Measurements from ENCODE around the gene CD63. TPM values are rescaled to one million over a fixed set of nuclear protein-coding genes. Genes with fewer than 3 reads are reported as not detected.

The CD63 gene
- total RNA-seq, 1 experiment from 2014 or later = 1,197 TPM

DNA sequence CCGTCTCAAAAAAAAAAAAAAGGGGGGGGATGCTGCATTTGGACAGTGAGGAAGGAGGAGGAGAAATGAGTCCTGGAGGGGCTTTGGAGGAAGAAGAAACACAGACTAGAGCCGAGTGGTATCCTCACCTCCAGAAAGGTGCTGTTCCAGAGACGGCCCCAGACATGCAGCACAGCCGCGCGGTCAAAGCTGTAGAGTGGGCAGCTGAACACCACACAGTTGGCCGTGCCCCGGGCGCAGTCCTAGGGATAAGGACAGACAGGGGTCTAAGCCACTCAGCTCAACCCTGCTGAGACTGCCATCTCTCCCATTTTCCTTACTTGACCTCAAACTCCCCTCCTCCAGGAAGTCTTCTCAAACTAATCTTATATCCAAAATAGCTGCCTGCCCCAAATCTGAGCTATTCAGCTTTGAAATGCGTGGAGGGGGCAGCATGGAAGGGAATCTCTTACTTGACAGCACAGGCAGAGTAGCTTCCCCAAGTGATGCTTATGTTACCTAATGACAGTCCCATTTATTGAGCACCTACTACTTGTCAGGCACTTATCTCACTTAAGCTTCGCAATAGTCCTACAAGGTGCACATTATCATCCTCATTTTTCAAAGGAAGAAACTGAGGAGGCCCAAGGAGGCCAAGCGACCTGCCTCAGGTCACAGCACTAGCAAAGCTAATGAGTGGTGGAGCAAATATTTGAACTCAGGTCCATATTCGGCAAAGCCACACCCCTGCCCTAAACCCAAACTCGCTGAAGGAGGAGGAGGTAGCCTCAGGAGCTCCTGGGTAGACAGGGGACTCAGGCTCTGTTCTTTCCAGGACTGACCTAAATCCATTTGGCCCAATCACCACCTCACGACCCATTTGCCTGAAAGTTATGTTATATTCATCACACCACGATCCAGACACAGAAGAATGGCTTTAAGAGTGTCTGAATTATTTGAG lies 39.8 kb downstream of the CD63 start:
- no peak for DNase-seq (ENCODE audit: low spot score)

DNA sequence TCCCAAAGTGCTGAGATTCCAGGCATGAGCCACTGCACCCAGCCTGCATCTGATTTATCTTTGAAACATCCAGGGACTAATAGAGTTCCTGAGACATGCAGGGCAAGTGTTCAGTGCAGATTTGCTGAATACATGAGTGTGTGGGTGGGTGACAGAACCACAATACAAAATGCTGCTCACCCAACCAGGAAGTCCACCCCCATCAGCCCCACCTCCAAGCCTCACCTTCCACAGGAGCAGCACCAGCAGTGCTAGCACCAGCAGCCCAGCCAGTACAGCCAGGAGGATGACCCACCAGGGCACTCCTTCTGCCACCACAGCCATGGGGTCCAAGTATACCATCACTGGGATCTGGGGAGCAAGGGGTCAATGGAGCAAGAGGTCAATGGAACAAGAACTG lies 41.1 kb downstream of the CD63 start:
- no peak for DNase-seq (ENCODE audit: low spot score)

DNA sequence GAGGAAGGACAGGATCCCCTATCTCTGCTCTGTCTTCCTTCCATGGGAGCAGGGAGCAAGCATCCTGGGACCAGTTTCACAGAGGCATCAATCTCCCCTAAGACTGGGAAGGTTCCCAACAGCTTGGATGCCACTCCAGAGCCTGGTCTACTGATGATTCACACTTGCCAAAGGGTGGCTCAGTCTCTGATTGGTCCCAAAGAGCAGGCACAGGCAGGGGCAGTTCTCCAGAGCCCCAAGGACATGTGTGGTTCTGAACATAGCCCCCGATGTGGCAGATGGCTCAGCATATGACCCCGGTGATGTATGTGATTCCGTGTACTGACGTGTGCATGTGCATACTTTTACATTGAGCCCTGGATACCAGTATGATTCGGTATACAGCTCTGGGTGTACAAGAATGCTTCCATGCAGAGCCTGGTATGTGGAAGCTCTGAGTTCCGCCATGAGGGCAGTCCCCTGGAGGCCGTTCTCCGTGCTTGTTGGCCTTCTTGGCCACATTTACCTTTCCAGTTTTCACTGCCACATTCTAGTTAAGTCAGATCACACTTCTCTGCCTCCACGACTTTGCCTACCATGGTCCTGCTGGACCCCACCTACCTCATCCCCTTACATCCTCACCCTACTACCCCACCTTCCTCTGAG lies 42.3 kb downstream of the CD63 start:
- no peak for DNase-seq (ENCODE audit: low spot score)

DNA sequence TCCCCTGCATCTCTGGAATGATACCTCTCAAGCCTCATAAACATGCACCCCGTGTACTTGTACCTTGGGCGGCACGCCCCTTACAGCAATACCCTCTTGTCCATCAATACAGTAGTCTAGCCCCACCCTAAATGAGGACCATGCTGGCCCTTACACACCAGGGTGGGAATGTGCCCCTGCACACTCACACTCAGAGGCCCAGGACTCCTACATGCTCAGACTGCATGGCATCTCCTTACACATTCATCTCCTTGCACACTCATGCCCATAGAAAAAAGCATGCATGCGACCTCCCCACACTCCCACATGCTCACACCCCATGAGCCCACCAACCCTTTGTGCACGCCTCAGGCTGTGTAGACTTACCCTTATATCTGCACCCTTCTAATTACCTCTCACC lies 43.1 kb downstream of the CD63 start:
- DNase-seq (ENCODE audit: low spot score) = no peak

DNA sequence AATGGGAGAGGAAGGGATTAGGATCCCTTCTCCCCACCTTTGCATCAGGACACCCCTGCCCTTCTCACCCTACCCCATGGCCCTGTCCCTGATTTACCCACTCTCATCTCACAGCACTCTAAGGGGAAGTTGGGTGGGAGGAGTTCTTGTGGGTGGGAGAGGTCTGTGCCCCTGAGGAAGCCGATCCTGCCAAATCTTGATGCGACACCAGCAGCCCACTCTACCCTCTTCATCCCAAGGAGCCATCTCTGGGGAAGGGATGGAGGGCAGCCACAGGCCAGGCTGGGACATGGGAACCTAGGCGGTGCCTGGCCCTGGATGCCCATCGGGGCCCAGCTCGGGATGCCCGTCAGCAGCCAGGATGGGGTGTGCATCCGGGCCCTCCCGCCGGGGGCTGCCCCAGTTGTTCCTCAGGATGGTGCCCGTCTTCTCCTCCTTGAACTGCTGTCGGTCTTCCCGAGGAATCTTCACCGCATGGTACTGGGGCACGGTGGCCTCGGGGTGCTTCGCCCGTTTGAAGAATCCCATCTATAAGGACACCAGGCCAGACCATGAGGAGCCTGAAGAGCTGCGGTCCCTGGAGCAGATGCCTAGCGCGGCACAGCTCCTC lies 43.9 kb downstream of the CD63 start:
- no peak for DNase-seq (ENCODE audit: low spot score)

DNA sequence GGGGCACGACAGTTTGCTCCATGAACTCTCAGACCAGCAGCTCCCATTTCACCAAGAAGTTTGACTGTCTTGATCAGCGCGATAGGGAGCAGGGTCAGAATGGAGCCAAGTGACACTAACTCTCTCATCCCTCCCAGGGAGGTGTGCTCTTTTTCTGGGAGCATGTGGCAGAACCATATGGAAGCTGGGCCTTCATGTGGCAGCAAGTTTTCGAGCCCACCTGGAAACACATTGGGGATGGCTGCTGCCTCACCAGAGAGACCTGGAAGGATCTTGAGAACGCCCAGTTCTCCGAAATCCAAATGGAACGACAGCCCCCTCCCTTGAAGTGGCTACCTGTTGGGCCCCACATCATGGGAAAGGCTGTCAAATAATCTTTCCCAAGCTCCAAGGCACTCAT lies 45.1 kb downstream of the CD63 start:
- no peak for DNase-seq (ENCODE audit: low spot score)

DNA sequence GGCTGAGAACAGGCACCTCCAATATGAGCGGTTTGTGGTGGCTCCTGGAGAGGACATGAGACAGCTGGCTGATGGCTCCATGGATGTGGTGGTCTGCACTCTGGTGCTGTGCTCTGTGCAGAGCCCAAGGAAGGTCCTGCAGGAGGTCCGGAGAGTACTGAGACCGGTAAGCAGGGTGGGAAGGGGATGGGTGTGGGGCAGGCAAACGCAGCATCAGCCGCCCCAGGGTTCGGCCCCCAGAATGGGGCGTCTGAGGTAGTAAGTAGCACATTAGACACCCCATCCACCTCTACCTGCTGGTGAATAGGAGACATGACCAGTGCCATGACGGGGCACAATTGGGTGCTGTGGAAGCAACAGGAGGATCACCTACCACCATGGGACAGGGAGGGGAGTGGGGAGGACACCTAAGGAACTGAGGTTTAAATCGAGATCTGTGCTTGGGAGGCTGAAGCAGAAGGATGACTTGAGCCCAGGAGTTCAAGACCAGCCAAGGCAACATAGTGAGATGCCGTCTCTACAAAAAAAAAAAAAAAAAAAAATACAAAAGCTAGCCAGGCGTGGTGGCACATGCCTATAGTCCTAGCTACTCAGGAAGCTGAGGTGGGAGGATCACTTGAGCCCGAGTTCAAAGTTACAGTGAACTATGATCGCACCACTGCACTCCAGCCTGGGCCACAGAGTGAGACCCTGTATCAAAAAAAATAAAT lies 46.6 kb downstream of the CD63 start:
- no peak for DNase-seq (ENCODE audit: low spot score)

DNA sequence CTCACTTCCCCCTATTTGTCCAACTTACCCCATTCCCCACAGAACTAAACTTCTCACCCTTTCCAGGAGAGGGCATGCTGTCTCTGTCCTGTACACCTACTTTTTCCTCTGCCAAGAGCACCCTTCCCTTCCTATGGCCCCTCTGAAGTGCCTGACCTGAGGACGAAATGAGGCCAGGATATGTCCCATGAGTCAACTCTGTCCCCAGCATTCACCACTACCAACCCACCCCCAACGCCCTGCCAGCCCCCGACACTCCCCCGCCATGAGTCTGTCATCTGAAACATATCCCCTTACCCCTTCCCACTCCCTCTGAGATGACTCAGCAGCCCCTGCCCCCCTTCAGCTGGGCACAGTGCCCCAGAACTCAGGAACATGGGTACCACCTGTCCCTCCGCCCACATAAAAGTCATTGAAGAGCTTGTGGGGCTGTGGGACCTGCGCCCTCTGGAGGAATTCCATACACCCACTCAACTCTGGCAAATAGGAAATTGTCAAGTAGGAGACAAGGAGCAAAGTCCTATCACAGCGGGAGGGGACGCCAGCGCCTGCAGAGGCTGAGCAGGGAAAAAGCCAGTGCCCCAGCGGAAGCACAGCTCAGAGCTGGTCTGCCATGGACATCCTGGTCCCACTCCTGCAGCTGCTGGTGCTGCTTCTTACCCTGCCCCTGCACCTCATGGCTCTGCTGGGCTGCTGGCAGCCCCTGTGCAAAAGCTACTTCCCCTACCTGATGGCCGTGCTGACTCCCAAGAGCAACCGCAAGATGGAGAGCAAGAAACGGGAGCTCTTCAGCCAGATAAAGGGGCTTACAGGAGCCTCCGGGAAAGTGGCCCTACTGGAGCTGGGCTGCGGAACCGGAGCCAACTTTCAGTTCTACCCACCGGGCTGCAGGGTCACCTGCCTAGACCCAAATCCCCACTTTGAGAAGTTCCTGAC lies 47.4 kb downstream of the CD63 start:
- DNase-seq (ENCODE audit: low spot score) = peak; percentile 90

DNA sequence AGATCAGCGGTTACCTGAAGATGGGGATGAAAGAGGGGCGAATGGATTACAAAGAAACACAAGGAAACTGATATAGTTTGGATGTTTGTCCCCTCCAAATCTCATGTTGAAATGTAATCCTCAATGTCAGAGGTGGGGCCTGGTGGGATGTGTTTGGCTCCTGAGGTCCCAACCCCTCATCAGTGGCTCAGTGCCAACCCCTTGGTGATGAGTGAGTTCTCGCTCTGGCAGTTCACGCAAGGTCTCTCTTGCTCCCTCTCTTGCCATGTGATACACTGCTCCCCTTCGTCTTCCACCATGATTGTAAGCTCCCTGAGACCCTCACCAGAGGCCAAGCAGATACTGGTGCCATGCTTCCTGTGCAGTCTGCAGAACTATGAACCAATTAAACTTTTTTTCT lies 49.1 kb downstream of the CD63 start:
- DNase-seq (ENCODE audit: low spot score) = no peak

DNA sequence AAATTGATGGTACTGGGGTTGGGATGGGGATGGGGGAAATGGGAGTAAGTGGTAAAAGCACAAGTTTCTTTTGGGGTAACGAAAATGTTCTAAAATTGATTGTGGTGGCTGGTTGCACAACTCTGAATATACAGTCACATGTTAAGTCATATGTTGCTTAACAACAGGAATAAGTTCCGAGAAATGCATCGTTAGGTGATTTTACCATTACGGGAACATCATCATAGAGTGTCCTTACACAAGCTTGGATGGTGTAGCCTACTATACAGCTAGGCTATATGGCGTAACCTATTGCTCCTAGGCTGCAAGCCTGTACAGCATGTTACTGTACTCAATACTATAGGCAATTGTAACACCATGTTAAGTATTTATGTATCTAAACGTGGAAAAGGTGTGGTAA lies 52.1 kb downstream of the CD63 start:
- no peak for DNase-seq (ENCODE audit: low spot score)

DNA sequence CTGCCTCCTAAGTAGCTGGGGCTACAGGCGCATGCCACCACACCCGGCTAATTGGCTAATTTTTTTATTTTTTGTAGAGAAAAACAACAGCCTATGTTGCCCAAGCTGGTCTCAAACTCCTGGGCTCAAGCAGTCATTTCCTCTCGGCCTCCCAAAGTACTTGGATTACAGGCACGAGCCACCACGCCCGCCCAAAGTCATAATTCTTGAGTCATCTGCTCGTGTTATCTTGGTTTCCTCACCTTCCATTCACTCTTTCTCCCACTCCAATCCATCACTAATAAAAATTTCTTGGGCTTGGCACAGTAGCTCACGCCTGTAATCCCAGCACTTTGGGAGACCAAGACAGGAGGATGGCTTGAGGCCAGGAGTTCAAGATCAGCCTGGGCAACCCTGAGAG lies 53.1 kb downstream of the CD63 start:
- no peak for DNase-seq (ENCODE audit: low spot score)

Other genes with a start within 250 kb of the CD63 start
- not detected in 2 replicates for gene OR6C68, start 236.6 kb downstream of the CD63 start, total RNA-seq (2014; rRNA removed; shearing (Covaris generic))
- gene OR6C4, start 179.4 kb downstream of the CD63 start, total RNA-seq (2014; rRNA removed; shearing (Covaris generic)) = not detected in 2 replicates
- not detected in 2 replicates for gene OR2AP1, start 156.5 kb downstream of the CD63 start, total RNA-seq (2014; rRNA removed; shearing (Covaris generic))
- not detected in 2 replicates for gene OR10P1, start 92.1 kb downstream of the CD63 start, total RNA-seq (2014; rRNA removed; shearing (Covaris generic))
- gene ITGA7, start 21.1 kb downstream of the CD63 start, total RNA-seq (2014; rRNA removed; shearing (Covaris generic)) = 0.88 and 1.2 TPM in 2 replicates
- gene BLOC1S1, start 13.0 kb downstream of the CD63 start, total RNA-seq (2014; rRNA removed; shearing (Covaris generic)) = 116 and 160 TPM in 2 replicates
- gene RDH5, start 8.6 kb downstream of the CD63 start, total RNA-seq (2014; rRNA removed; shearing (Covaris generic)) = 0.49 and 0.81 TPM in 2 replicates
- gene GDF11, start 14.1 kb upstream of the CD63 start, total RNA-seq (2014; rRNA removed; shearing (Covaris generic)) = 7.7 and 8.4 TPM in 2 replicates
- 131 and 170 TPM in 2 replicates for gene SARNP, start 88.7 kb upstream of the CD63 start, total RNA-seq (2014; rRNA removed; shearing (Covaris generic))
- gene ORMDL2, start 89.0 kb upstream of the CD63 start, total RNA-seq (2014; rRNA removed; shearing (Covaris generic)) = 35.9 and 37.2 TPM in 2 replicates
- gene DNAJC14, start 100.6 kb upstream of the CD63 start, total RNA-seq (2014; rRNA removed; shearing (Covaris generic)) = 35.6 and 43.6 TPM in 2 replicates
- 0.37 and 2.0 TPM in 2 replicates for gene MMP19, start 113.9 kb upstream of the CD63 start, total RNA-seq (2014; rRNA removed; shearing (Covaris generic))
- gene PYM1, start 198.9 kb upstream of the CD63 start, total RNA-seq (2014; rRNA removed; shearing (Covaris generic)) = 36.1 and 47.4 TPM in 2 replicates
- gene DGKA, start 202.2 kb upstream of the CD63 start, total RNA-seq (2014; rRNA removed; shearing (Covaris generic)) = 5.5 and 11.1 TPM in 2 replicates
- 0.43 and 0.87 TPM in 2 replicates for gene PMEL, start 237.0 kb upstream of the CD63 start, total RNA-seq (2014; rRNA removed; shearing (Covaris generic))
- 66.3 and 67.3 TPM in 2 replicates for gene CDK2, start 237.8 kb upstream of the CD63 start, total RNA-seq (2014; rRNA removed; shearing (Covaris generic))
- gene RAB5B, start 245.1 kb upstream of the CD63 start, total RNA-seq (2014; rRNA removed; shearing (Covaris generic)) = 46.9 and 47.7 TPM in 2 replicates